HCT116 (cell line): ENCODE data around the gene EMC1. TPM values are rescaled to one million over a fixed set of nuclear protein-coding genes. Genes with fewer than 3 reads are reported as not detected.

Experiments
- ATAC-seq: fragments of 200-7000 bp; cut with Tn5 transposase; 2 replicates; pipeline ENCODE4 v1.9.1; 2020; ENCODE audit warnings: mild to moderate bottlenecking, moderate library complexity
- BruUV-seq: library from RNA; stranded (reverse); fragments of 400-500 nt; replicated peaks from 2 replicates; lab custom pipeline; 2021; lab: Mats Ljungman, UMichigan
- CTCF ChIA-PET: fragments of 300-600 bp; sonication (Branson Sonifier 250); formaldehyde crosslinking; loops from one replicate; lab custom pipeline; 2021; ENCODE audit warnings: antibody characterized with exemption; lab: Charles Lee
- POLR2A ChIA-PET: fragments of 300-600, 350-600 bp; sonication (Branson Sonifier 250); formaldehyde crosslinking; loops from one replicate; lab custom pipeline; 2021; ENCODE audit warnings: antibody characterized with exemption; lab: Charles Lee
- RAD21 ChIA-PET, 2 experiments: fragments of 300-600 bp; sonication (Branson Sonifier 250); formaldehyde crosslinking; loops; one replicate each; lab custom pipeline; 2023; ENCODE audit warnings: low total read pairs in 2 of 2; ENCODE audit not compliant: uncharacterized antibody in 2 of 2, unreplicated experiment in 2 of 2, low non-redundant PET in 1 of 2; lab: Charles Lee
- DNase-seq: peaks from one replicate; pipeline ENCODE4 v3.0.0-alpha.2; 2010; ENCODE audit warnings: low read depth, low spot score
- H2AFZ ChIP-seq: fragments of 200-600 bp; shearing (Covaris generic), sonication (generic); 2 replicates; pipeline ENCODE4 v1.6.1; 2017; ENCODE audit warnings: low read depth, mixed run types, mixed read lengths, antibody characterized with exemption, low read length; ENCODE audit not compliant: poor library complexity, severe bottlenecking
- H3K27ac ChIP-seq: 2 replicates; pipeline ENCODE4 v1.5.1; 2012; ENCODE audit warnings: low read depth, low read length
- H3K27me3 ChIP-seq: fragments of 200-600 bp; sonication (generic); 2 replicates; pipeline ENCODE4 v1.6.1; 2016; ENCODE audit warnings: mixed run types, low read length, mixed read lengths; ENCODE audit not compliant: insufficient read depth
- H3K36me3 ChIP-seq, 2 experiments: fragments of 200-500 bp in 1 of 2; fragments of 200-600 bp in 1 of 2; sonication (Bioruptor generic) in 1 of 2; sonication (generic) in 1 of 2; 2 replicates each; pipeline versions ENCODE4 v1.5.1 to v1.6.1; 2014 to 2016; ENCODE audit warnings: low read length in 2 of 2, inconsistent platforms in 1 of 2, mixed read lengths in 1 of 2, mixed run types in 1 of 2; ENCODE audit not compliant: insufficient read depth in 2 of 2, control insufficient read depth in 1 of 2
- H3K4me1 ChIP-seq, 2 experiments: fragments of 200-600 bp in 1 of 2; sonication (generic) in 1 of 2; 2 replicates each; pipeline versions ENCODE4 v1.5.1 to v1.6.1; 2012 to 2017; ENCODE audit warnings: low read length in 2 of 2, inconsistent platforms in 1 of 2, mild to moderate bottlenecking in 1 of 2, mixed read lengths in 1 of 2, mixed run types in 1 of 2, moderate library complexity in 1 of 2; ENCODE audit not compliant: insufficient read depth in 2 of 2, control insufficient read depth in 1 of 2
- H3K4me2 ChIP-seq: fragments of 200-600 bp; sonication (generic); 2 replicates; pipeline ENCODE4 v1.6.1; 2017; ENCODE audit warnings: mixed run types, low read length, mixed read lengths
- H3K4me3 ChIP-seq, 2 experiments: fragments of 200-600 bp in 1 of 2; sonication (generic) in 1 of 2; replicated peaks in 1 of 2; 2 replicates each; pipeline ENCODE4 v1.5.1; 2011 to 2016; ENCODE audit warnings: low read length in 2 of 2, control low read depth in 1 of 2, low read depth in 1 of 2, mild to moderate bottlenecking in 1 of 2, mixed read lengths in 1 of 2, mixed run types in 1 of 2
- H3K79me2 ChIP-seq: fragments of 200-600 bp; sonication (generic); 2 replicates; pipeline ENCODE4 v1.6.1; 2017; ENCODE audit warnings: mild to moderate bottlenecking, mixed run types, low read length, moderate library complexity, mixed read lengths; ENCODE audit not compliant: insufficient read depth
- H3K9ac ChIP-seq: fragments of 200-600 bp; sonication (generic); 2 replicates; pipeline ENCODE4 v1.6.1; 2016; ENCODE audit warnings: low read length, mixed read lengths
- H3K9me2 ChIP-seq: fragments of 200-600 bp; sonication (generic), shearing (Covaris generic); 2 replicates; pipeline ENCODE4 v1.6.1; 2017; ENCODE audit warnings: mixed run types, mild to moderate bottlenecking, moderate library complexity; ENCODE audit not compliant: insufficient read depth
- H3K9me3 ChIP-seq, 2 experiments: fragments of 200-500 bp in 1 of 2; fragments of 200-600 bp in 1 of 2; sonication (Bioruptor generic) in 1 of 2; sonication (generic) in 1 of 2; 2 replicates each; pipeline ENCODE4 v1.6.1; 2014 to 2017; ENCODE audit warnings: low read length in 2 of 2, mixed read lengths in 2 of 2, inconsistent platforms in 1 of 2, low read depth in 1 of 2, mild to moderate bottlenecking in 1 of 2, mixed run types in 1 of 2, moderate library complexity in 1 of 2; ENCODE audit not compliant: control insufficient read depth in 1 of 2, insufficient read depth in 1 of 2
- H4K20me1 ChIP-seq: fragments of 200-600 bp; sonication (generic), shearing (Covaris generic); 2 replicates; pipeline ENCODE4 v1.6.1; 2017; ENCODE audit warnings: mixed run types, mild to moderate bottlenecking, moderate library complexity; ENCODE audit not compliant: insufficient read depth
- CBX3 ChIP-seq: IDR thresholded peaks from 2 replicates; pipeline ENCODE4 v1.6.1; 2012; ENCODE audit warnings: low read depth
- CEBPB ChIP-seq: IDR thresholded peaks from 2 replicates; pipeline ENCODE4 v1.6.1; 2012; ENCODE audit warnings: low read depth
- FOSL1 ChIP-seq: IDR thresholded peaks from 2 replicates; pipeline ENCODE4 v1.6.1; 2012; ENCODE audit warnings: low read depth
- POLR2AphosphoS5 ChIP-seq: IDR thresholded peaks from 2 replicates; pipeline ENCODE4 v1.6.1; 2011; ENCODE audit warnings: mild to moderate bottlenecking, low read depth, low read length, moderate library complexity
- RAD21 ChIP-seq: IDR thresholded peaks from 2 replicates; pipeline ENCODE4 v1.6.1; 2012; ENCODE audit warnings: low read depth, mild to moderate bottlenecking
- SP1 ChIP-seq: IDR thresholded peaks from 2 replicates; pipeline ENCODE4 v1.6.1; 2012; ENCODE audit warnings: low read depth
- SRF ChIP-seq: IDR thresholded peaks from 2 replicates; pipeline ENCODE4 v1.6.1; 2012; ENCODE audit warnings: low read depth
- ZFX ChIP-seq: fragments of 450-650 bp; IDR thresholded peaks from 2 replicates; pipeline ENCODE4 v1.6.1; 2017
- intact Hi-C: fragments of 100-400 bp; cut with micrococcal nuclease; formaldehyde crosslinking; loops from 2 replicates; pipeline ENCODE4 v1.10.0; 2022
- total RNA-seq: library from RNA; stranded (reverse); gene quantifications from one replicate; pipeline ENCODE4 v1.2.1, GENCODE V29; 2021; ENCODE audit not compliant: unreplicated experiment
- TF ChIP-seq, protein P1 (sequence below): IDR thresholded peaks from 2 replicates; pipeline ENCODE4 v1.6.1; 2012
- TF ChIP-seq, protein P2 (sequence below), 3 experiments: fragments of 200-600 bp in 1 of 3; sonication (generic) in 1 of 3; IDR thresholded peaks in 2 of 3; conservative IDR thresholded peaks in 1 of 3; 2 replicates each; pipeline ENCODE4 v1.5.1; 2012 to 2017; ENCODE audit warnings: low read depth in 2 of 3, low read length in 2 of 3, antibody characterized with exemption in 1 of 3, borderline replicate concordance in 1 of 3, control low read depth in 1 of 3, mild to moderate bottlenecking in 1 of 3, mixed read lengths in 1 of 3, mixed run types in 1 of 3, moderate library complexity in 1 of 3; ENCODE audit not compliant: insufficient read depth in 1 of 3

EMC1 gene
- total RNA-seq, 1 experiment from 2014 or later: 66.6 TPM

DNA sequence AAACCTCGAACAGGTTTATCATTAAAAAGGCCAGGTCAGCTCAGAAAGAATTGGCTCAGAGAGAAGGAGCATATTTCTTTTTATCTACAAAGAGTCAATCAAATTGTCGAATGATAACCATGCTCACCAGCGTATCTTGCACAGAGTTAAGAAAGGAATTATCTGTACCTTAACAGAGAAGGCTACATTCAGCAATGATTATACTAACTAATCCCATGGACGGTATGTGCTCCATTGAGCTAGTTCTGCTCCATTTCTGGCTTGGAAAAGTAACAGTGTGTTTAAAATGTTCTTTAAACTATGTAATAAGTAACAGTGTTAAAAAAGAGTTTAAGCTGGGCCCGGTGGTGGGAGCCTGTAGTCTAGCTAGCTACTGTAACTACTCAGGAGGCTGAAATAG lies 45.5 kb downstream of the EMC1 start:
- peaks cover 0 to 5% of the 10 kb centered on the region in 2 experiments; a peak in 1 of 4 replicates for H3K36me3 ChIP-seq
- ChIA-PET POLR2A (no interaction called here), CTCF (interaction anchor here (0.9 kb wide), 1 partner anchor 26 kb away, joined by 3 read pairs; no protein-coding TSS in a partner anchor), RAD21 (no interaction called here)
- no TSS peak for BruUV-seq
- no peaks in the 10 kb centered on the region for H3K9me3 ChIP-seq
- H2AFZ ChIP-seq: no peak overlapping the region
- DNase-seq (no peak), ATAC-seq (no peak)
- intact Hi-C loops: no loop called here
- peaks cover 98% of the 10 kb centered on the region for H3K79me2 ChIP-seq
- H3K9me2 ChIP-seq: no peaks in the 10 kb centered on the region
- H3K4me3 ChIP-seq: no peak overlapping the region
- no peak overlapping the region for H3K9ac ChIP-seq
- peaks cover 5 to 22% of the 10 kb centered on the region in 2 experiments for H3K4me1 ChIP-seq
- no peaks in the 10 kb centered on the region for H3K27me3 ChIP-seq
- H3K27ac ChIP-seq: no peak overlapping the region
- no peak overlapping the region for H3K4me2 ChIP-seq
- H4K20me1 ChIP-seq: no peaks in the 10 kb centered on the region; the same call in 1 of the 2 replicates
- no peak for TF ChIP-seq POLR2AphosphoS5
- TF ChIP-seq, protein P1, sequence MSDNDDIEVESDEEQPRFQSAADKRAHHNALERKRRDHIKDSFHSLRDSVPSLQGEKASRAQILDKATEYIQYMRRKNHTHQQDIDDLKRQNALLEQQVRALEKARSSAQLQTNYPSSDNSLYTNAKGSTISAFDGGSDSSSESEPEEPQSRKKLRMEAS: no peak
- TF ChIP-seq CBX3: no peak
- TF ChIP-seq, all 23 proteins: peak for 0

DNA sequence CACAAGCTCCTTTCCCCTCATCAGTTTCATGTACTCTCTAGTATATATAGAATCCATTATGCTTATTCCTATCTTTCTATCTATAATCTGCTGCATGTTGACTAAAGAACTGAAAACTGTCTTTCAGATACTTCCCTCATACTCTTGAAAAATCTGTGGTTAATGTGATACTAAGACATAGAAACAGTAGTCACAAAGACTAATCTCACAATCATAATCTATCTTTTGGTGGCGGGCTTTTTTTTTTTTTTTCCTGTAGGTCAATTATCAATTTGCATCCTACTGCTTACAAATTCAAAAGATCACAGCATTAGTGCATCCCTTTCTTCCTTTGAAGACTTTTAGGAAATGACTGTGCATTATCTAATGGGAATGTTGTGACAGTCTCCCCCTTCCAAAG lies 45.9 kb downstream of the EMC1 start:
- no peak for TF ChIP-seq SRF
- no peak for TF ChIP-seq SP1
- TF ChIP-seq, protein P2, sequence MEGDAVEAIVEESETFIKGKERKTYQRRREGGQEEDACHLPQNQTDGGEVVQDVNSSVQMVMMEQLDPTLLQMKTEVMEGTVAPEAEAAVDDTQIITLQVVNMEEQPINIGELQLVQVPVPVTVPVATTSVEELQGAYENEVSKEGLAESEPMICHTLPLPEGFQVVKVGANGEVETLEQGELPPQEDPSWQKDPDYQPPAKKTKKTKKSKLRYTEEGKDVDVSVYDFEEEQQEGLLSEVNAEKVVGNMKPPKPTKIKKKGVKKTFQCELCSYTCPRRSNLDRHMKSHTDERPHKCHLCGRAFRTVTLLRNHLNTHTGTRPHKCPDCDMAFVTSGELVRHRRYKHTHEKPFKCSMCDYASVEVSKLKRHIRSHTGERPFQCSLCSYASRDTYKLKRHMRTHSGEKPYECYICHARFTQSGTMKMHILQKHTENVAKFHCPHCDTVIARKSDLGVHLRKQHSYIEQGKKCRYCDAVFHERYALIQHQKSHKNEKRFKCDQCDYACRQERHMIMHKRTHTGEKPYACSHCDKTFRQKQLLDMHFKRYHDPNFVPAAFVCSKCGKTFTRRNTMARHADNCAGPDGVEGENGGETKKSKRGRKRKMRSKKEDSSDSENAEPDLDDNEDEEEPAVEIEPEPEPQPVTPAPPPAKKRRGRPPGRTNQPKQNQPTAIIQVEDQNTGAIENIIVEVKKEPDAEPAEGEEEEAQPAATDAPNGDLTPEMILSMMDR (IDR thresholded peaks at IDR 0.05 in 2 of 3, conservative IDR thresholded peaks at IDR 0.05 in 1 of 3; ENCODE audit: borderline replicate concordance in 1 of 3, insufficient read depth in 1 of 3, low read depth in 2 of 3, low read length in 2 of 3): no peak
- no peak for TF ChIP-seq RAD21
- no peak for TF ChIP-seq CEBPB
- TF ChIP-seq FOSL1: no peak
- no peak for TF ChIP-seq ZFX
- no peak for TF ChIP-seq POLR2AphosphoS5
- no peak for DNase-seq
- intact Hi-C loops: no loop called here
- H3K79me2 ChIP-seq: peaks cover 98% of the 10 kb centered on the region
- H3K9ac ChIP-seq: no peak overlapping the region
- BruUV-seq: no TSS peak
- POLR2A ChIA-PET: no interaction called here
- no peaks in the 10 kb centered on the region for H3K27me3 ChIP-seq
- CTCF ChIA-PET: no interaction called here
- H4K20me1 ChIP-seq: no peaks in the 10 kb centered on the region; the same call in 1 of the 2 replicates
- no peak overlapping the region for H3K27ac ChIP-seq
- no peaks in the 10 kb centered on the region for H3K9me3 ChIP-seq
- no peak overlapping the region for H3K4me3 ChIP-seq
- H2AFZ ChIP-seq: no peak overlapping the region
- peaks cover 5 to 18% of the 10 kb centered on the region in 2 experiments for H3K4me1 ChIP-seq
- no peak overlapping the region for H3K4me2 ChIP-seq
- ATAC-seq: no peak
- peaks cover 0 to 5% of the 10 kb centered on the region in 2 experiments; a peak in 1 of 4 replicates for H3K36me3 ChIP-seq
- RAD21 ChIA-PET: no interaction called here
- no peaks in the 10 kb centered on the region for H3K9me2 ChIP-seq
